Lower leg skin (tissue), 4 donors: Measurements from ENCODE around the gene MEGF6. TPM values are rescaled to one million over a fixed set of nuclear protein-coding genes. Genes with fewer than 3 reads are reported as not detected.

Experiments
- DNase-seq, 2 donors: peaks; one replicate each; pipeline ENCODE4 v3.0.0-alpha.2; 2019; ENCODE audit warnings: low spot score in 2 of 2
- H3K4me3 ChIP-seq: fragments of 200-600 bp; sonication (generic); 2 replicates; pipeline ENCODE4 v1.5.1; 2017; ENCODE audit warnings: mild to moderate bottlenecking, low read depth; ENCODE audit not compliant: poor library complexity, severe bottlenecking
- POLR2A ChIP-seq, 2 donors: fragments of 450-650 bp; IDR thresholded peaks; one replicate each; pipeline ENCODE4 v1.6.1; 2016 to 2017; ENCODE audit warnings: antibody characterized with exemption in 2 of 2, mild to moderate bottlenecking in 1 of 2, moderate library complexity in 1 of 2
- WGBS, 2 donors: methylation state at CpG; one replicate each; pipeline ENCODE4 v1.1.5; 2018; 5-methylcytosine and 5-hydroxymethylcytosine counted together
- intact Hi-C: fragments of 100-400 bp; cut with DNase I; formaldehyde crosslinking; loops from one replicate; pipeline ENCODE4 v1.15.0; 2023; ENCODE audit warnings: low total_unique reads
- total RNA-seq, 4 donors: library from RNA; depleted of rRNA; stranded (reverse); fragments of >200 nt; gene quantifications; one replicate each; pipeline ENCODE4 v1.1.0, GENCODE V29; 2016
- TF ChIP-seq, protein P1 (sequence below), 3 donors: fragments of 450-650 bp; IDR thresholded peaks; one replicate each; pipeline ENCODE4 v1.5.1; 2016; ENCODE audit warnings: antibody characterized with exemption in 3 of 3, mild to moderate bottlenecking in 3 of 3, moderate library complexity in 2 of 3

Gene MEGF6
- total RNA-seq, 4 donors from 2014 or later = 81.1 to 147 (median 86.1) TPM

DNA sequence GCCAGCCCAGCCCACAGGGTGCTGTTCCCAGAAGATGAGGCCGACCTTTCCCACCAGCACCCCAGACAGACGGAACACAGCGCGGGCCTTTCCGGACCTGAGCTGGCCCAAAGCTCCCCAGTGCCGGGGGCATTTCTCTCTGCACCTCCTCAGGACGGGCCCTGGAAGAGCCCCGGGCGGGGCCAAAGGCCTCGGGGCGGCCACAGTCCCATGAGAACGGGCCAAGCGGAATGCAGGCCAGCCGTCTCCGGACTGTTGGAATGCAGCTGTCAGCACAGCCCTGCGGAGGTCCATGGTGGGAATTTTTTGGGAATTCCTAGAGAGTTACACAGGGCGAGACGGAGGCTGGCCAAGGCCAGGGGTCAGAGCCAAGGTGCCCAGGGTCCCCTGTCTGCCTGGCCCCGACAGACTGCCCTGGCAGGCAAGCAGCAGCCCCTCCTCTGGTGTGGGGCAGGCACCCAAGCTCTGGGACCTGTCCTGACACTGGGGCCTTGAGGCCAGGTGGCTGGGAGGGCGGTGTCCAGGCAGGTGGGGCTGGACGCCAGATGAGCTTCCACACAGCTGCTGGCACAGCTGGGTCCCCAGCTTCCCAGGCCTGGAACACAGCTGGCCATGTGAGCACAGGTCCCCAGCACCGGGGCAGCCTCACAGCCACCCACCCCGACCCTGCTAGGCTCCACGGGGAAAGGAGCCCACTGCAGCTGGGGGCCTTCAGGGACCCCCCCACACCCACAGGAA, 63.0 kb downstream of the MEGF6 start:
- no peak for DNase-seq
- TF ChIP-seq, protein P1, sequence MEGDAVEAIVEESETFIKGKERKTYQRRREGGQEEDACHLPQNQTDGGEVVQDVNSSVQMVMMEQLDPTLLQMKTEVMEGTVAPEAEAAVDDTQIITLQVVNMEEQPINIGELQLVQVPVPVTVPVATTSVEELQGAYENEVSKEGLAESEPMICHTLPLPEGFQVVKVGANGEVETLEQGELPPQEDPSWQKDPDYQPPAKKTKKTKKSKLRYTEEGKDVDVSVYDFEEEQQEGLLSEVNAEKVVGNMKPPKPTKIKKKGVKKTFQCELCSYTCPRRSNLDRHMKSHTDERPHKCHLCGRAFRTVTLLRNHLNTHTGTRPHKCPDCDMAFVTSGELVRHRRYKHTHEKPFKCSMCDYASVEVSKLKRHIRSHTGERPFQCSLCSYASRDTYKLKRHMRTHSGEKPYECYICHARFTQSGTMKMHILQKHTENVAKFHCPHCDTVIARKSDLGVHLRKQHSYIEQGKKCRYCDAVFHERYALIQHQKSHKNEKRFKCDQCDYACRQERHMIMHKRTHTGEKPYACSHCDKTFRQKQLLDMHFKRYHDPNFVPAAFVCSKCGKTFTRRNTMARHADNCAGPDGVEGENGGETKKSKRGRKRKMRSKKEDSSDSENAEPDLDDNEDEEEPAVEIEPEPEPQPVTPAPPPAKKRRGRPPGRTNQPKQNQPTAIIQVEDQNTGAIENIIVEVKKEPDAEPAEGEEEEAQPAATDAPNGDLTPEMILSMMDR (IDR thresholded peaks at IDR 0.05) = no peak
- no peak for TF ChIP-seq POLR2A (IDR thresholded peaks at IDR 0.05)
- H3K4me3 ChIP-seq = no peak overlapping the region
- 72 to 80% methylated on average over 19 of the region's 24 CpGs for WGBS, 2 donors
- intact Hi-C loops = no loop called here

DNA sequence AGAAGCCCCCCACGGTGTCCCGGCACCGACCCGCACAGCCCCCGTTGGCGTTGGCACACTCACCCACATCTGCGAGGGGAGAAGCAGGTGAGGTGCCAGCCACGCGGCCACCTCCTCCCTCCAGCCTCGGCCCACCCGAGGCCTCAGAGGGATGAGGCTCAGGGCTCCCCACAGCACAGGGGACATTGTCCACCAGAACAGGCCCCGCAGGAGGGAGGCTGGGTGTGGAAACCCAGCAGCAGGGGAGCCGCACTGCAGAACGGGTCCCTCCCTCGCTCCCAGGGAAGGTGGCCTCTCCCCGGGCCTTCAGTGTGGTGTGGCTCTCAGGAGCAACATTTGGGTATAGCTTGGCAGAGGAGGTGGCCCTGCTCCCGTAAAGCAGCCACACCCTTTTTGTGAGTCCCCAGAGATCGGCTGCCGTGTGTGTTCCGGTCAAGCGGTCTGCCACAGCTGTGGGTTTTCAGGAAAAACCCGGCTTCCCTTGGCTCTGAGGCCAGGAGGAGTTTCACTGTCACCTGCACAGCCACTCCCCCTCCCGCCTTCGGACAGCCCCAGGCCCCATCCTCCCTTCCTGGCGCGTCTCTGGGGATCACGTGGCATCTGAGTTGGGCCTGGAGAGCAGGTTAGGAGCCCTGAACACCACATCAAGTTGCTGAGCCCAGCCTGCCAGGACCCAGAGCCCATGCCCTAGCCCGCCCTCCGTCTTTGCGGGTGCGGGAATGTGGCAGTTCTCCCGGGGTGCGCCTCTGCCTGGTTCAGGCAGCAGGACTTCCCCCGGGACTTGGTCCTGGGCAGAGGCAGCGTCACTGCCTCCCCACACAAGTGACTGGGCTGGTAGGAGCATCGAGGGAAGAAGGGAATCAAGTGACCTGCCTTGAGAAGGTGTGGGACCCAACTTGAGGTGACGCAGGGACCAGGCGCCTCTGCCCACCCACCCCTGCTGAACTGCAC, 64.0 kb downstream of the MEGF6 start:
- intact Hi-C loops = no loop called here
- no peak overlapping the region for H3K4me3 ChIP-seq
- WGBS, 2 donors = 43 to 54% methylated on average over 21 to 33 of the region's 38 CpGs
- no peak for TF ChIP-seq POLR2A (IDR thresholded peaks at IDR 0.05)
- TF ChIP-seq, protein P1 (IDR thresholded peaks at IDR 0.05) = no peak
- DNase-seq = no peak

DNA sequence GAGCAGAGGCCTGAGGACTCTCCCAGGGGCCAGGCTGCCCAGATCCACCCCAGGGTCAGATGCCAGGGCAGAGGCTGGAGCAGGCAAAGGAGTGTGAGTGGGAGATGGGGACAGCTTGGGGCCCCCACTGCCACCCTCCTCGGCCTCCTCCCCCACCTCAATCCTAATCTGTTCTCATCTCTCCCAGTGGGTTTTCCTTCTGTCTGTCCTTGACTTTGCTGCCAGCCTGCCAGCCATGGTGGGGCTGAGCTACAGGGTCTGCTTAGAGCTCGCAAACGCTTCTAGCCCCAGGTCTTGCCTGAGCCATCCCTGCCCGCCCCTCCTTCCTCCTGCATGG, 65.3 kb downstream of the MEGF6 start:
- TF ChIP-seq POLR2A (IDR thresholded peaks at IDR 0.05) = no peak
- TF ChIP-seq, protein P1 (IDR thresholded peaks at IDR 0.05) = no peak

DNA sequence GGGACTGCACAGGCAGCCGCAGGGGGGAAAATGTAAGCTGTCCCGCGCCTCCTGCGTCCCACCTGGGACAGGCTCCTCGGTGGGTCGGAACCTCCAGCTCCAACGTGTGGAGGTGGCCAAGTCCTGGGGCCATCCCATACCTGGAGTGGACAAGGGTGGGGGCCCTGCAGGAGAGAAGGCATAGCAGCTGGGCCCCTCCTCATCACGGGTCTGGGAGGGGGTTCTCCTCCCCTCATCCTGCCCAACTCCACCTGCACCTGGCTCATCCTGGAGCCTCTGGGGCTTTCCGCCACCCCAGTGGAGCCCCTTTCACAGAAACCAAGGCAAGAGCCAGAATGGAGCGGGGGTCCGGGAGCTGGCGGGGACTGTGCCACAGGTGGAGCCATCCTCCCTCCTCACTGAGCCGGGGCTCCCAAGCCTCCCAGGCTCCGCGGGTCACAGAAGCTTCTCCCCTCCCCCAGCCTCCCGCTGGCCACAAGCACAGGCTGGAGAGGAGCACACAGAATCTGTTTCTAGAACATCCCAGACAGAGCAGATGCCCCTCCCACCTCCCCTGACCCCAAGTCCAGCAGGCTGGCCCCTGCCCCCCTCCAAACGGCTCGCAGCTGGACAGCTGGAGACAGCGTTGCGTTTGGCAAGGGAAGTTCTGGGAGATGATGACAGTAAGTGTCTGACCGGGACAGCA, 65.8 kb downstream of the MEGF6 start:
- TF ChIP-seq POLR2A (IDR thresholded peaks at IDR 0.05) = no peak
- TF ChIP-seq, protein P1 (IDR thresholded peaks at IDR 0.05) = no peak
- intact Hi-C loops = no loop called here
- H3K4me3 ChIP-seq = no peak overlapping the region
- WGBS, 2 donors = 78 to 79% methylated on average over 9 to 21 of the region's 21 CpGs
- no peak for DNase-seq

More for the DNA sequence above, 65.3 kb downstream of the MEGF6 start:
- H3K4me3 ChIP-seq = no peak overlapping the region
- intact Hi-C loops = no loop called here
- WGBS, 2 donors = 74 to 90% methylated on average over 4 of the region's 4 CpGs
- DNase-seq = no peak

DNA sequence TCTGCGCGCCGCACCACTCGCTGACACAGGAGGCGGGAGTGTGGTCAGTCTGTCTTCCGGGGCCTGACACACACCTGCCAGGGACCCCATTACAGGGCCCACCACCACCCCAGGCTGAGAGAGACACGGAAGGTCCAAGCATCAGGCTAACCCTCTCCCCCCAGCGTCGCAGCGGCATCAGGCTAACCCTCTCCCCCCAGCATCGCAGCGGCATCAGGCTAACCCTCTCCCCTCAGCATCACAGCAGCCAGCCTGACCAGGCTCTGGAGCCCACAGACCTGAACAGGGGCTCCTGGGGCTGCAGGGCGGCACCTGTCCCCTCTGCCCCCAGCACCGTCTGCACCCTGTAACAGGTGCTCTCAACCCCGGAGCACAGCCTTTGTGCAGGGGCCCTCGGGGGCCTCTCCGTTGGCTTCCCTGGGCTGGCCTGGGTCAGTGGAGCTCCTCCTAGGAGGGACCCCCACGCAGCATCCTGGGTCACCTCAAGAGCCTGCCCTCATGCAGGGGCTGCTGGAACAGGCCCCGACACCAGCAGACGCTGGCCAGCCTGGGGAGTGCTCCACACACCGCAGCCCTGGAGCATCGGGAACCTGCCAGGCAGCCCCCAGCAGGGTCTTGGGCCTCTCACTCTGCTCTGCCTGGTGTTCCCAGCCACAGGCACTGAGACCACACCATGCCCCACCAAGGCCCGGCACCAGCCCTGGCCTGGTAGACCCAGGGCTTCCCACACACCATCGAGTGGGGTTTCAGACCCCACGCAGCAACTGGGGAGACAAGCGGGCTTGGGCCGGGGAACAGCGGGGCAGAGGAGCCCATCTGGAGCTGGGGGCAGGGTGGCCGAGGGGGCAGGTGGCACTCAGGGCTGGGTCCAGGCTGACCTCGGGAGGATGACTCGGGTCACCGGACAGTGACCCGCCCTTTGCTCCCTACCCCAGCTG, 67.0 kb downstream of the MEGF6 start:
- intact Hi-C loops = no loop called here
- DNase-seq = no peak
- 96 to 98% methylated on average over 17 to 33 of the region's 33 CpGs for WGBS, 2 donors
- H3K4me3 ChIP-seq = no peak overlapping the region
- no peak for TF ChIP-seq POLR2A (IDR thresholded peaks at IDR 0.05)
- TF ChIP-seq, protein P1 (IDR thresholded peaks at IDR 0.05) = no peak
